ENCODE results near the gene FOXK1.

FOXK1 gene

GRCh38 chr7:4726566-4726965 is 44.5 kb downstream of the FOXK1 start:
- Histone ChIP-seq H3K27me3 (ENCODE audit: insufficient read depth, low read depth) (no peaks in the 10 kb centered on the region), H4K20me1 (ENCODE audit: insufficient read depth) (peaks cover 12% of the 10 kb centered on the region; the same call in 1 of the 2 replicates), H3K4me3 (IDR thresholded peaks at IDR 0.05; ENCODE audit: insufficient read depth, low read depth, low read length) (no peak overlapping the region), H3K79me2 (ENCODE audit: insufficient read depth, low read depth) (peaks cover 92% of the 10 kb centered on the region), H3K4me2 (no peak overlapping the region), H2AFZ (ENCODE audit: low read depth) (no peak overlapping the region), H3K9ac (no peak overlapping the region), H3K4me1 (ENCODE audit: low read depth, poor library complexity, severe bottlenecking) (peaks cover 20% of the 10 kb centered on the region), H3K36me3 (ENCODE audit: insufficient read depth) (no peaks in the 10 kb centered on the region), H3K27ac (no peak overlapping the region)
- TF ChIP-seq CTCF (conservative IDR thresholded peaks at IDR 0.05; ENCODE audit: low read depth, low read length) = no peak

- Histone ChIP-seq H3K9ac (no peak overlapping the region), H3K27ac (no peak overlapping the region), H3K4me2 (no peak overlapping the region), H2AFZ (ENCODE audit: low read depth) (no peak overlapping the region), H3K79me2 (ENCODE audit: insufficient read depth, low read depth) (peaks cover 92% of the 10 kb centered on the region), H3K4me3 (IDR thresholded peaks at IDR 0.05; ENCODE audit: insufficient read depth, low read depth, low read length) (no peak overlapping the region), H3K4me1 (ENCODE audit: low read depth, poor library complexity, severe bottlenecking) (peaks cover 19% of the 10 kb centered on the region), H3K27me3 (ENCODE audit: insufficient read depth, low read depth) (no peaks in the 10 kb centered on the region), H4K20me1 (ENCODE audit: insufficient read depth) (peaks cover 10% of the 10 kb centered on the region; the same call in 1 of the 2 replicates), H3K36me3 (ENCODE audit: insufficient read depth) (no peaks in the 10 kb centered on the region)
- TF ChIP-seq CTCF (conservative IDR thresholded peaks at IDR 0.05; ENCODE audit: low read depth, low read length) = no peak
Observed at GRCh38 chr7:4727914-4728705, 46.0 kb downstream of the FOXK1 start.

- Histone ChIP-seq H3K36me3 (ENCODE audit: insufficient read depth) (no peaks in the 10 kb centered on the region), H4K20me1 (ENCODE audit: insufficient read depth) (peaks cover 4% of the 10 kb centered on the region; the same call in 1 of the 2 replicates), H3K4me1 (ENCODE audit: low read depth, poor library complexity, severe bottlenecking) (peaks cover 10% of the 10 kb centered on the region), H2AFZ (ENCODE audit: low read depth) (no peak overlapping the region), H3K9ac (no peak overlapping the region), H3K27ac (no peak overlapping the region), H3K79me2 (ENCODE audit: insufficient read depth, low read depth) (peaks cover 87% of the 10 kb centered on the region), H3K27me3 (ENCODE audit: insufficient read depth, low read depth) (no peaks in the 10 kb centered on the region), H3K4me2 (no peak overlapping the region), H3K4me3 (IDR thresholded peaks at IDR 0.05; ENCODE audit: insufficient read depth, low read depth, low read length) (no peak overlapping the region)
- TF ChIP-seq CTCF (conservative IDR thresholded peaks at IDR 0.05; ENCODE audit: low read depth, low read length) = no peak
Observed at GRCh38 chr7:4729266-4729665, 47.2 kb downstream of the FOXK1 start.

GRCh38 chr7:4730276-4730675 is 48.2 kb downstream of the FOXK1 start:
- no peak overlapping the region for H2AFZ ChIP-seq (ENCODE audit: low read depth)
- no peak for TF ChIP-seq CTCF (conservative IDR thresholded peaks at IDR 0.05; ENCODE audit: low read depth, low read length)
- H3K4me1 ChIP-seq (ENCODE audit: low read depth, poor library complexity, severe bottlenecking) = peaks cover 10% of the 10 kb centered on the region
- peaks cover 87% of the 10 kb centered on the region for H3K79me2 ChIP-seq (ENCODE audit: insufficient read depth, low read depth)
- H4K20me1 ChIP-seq (ENCODE audit: insufficient read depth) = peaks cover 4% of the 10 kb centered on the region; the same call in 1 of the 2 replicates
- no peaks in the 10 kb centered on the region for H3K27me3 ChIP-seq (ENCODE audit: insufficient read depth, low read depth)
- no peak overlapping the region for H3K4me3 ChIP-seq (IDR thresholded peaks at IDR 0.05; ENCODE audit: insufficient read depth, low read depth, low read length)
- H3K4me2 ChIP-seq = no peak overlapping the region
- no peaks in the 10 kb centered on the region for H3K36me3 ChIP-seq (ENCODE audit: insufficient read depth)
- H3K27ac ChIP-seq = no peak overlapping the region
- H3K9ac ChIP-seq = no peak overlapping the region
